SH-SY5Y (cell line): Measurements from ENCODE around the gene NKAIN4.

Source experiments
- GATA2 ChIP-seq: IDR thresholded peaks from 2 replicates; pipeline ENCODE4 v1.6.1; 2011; ENCODE audit warnings: mild to moderate bottlenecking, low read depth, low read length
- GATA3 ChIP-seq: IDR thresholded peaks from 2 replicates; pipeline ENCODE4 v1.6.1; 2011; ENCODE audit warnings: low read depth, mild to moderate bottlenecking, low read length, moderate library complexity

NKAIN4 gene

DNA sequence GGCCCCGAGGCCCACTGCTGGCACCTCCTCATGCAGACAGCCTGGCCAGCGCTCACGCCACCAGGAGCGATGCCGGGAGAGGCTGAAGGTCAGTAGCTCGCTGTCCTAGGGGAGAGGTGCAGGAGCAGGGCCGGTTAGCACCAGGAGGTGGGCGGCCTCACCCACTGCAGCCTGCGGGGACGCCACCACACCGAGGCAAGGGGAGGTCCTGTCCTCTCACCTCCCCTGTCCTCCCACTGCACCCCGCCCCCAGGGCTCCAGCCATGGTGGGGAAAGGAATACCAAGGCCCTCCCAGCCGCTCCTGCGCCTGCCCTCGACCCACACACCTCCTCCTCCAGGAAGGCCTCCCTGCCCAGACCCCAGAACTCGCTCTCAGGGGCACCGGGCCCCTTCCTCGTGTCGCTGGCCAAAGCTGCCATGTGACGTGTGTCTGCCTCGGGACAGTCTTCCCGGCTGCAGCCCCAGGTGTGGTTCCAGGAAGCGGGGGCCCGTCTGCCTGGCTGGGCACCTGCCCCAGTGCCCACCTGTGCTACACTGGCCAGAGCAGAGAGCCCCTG, 6.5 kb downstream of the NKAIN4 start:
- no peak for TF ChIP-seq GATA3
- TF ChIP-seq GATA2 = no peak

DNA sequence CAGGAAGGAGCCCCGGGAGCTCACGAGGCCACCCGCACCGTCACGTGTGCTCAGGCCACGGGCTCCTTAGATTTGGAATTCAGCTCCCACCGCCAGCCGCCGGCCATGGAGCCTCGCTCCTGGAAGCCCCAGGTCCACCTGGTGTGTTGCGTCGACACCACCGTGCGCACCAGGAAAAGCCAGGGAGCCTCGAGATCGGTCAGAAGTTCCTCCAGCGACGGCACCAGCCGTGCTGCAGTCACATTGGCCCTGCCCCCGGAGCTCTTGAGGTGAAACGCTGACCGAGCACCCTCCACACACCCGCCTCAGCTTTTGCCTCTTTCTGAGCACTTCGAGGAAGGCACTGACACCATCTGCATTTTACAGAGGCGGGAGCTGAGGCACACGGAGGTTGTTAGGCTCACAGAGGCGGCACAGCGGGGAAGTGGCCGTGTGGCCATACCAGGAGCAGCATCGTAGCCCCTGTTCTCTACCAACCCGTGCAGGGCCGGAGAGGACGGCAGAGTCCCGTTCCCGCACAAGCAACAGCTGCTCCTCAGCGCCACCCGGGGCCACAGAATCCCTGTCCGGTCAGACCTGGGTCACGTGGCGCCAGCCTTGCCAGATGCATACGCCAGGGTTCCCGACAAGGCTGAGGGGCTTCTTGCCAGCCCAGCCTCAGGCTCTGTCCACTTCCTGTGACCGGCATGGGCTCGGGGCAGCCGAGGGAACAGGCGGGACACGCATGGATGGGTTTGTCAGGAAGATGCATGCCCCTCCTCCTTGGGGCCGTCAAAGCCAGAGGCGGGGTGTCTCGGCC, 7.6 kb downstream of the NKAIN4 start:
- no peak for TF ChIP-seq GATA3
- TF ChIP-seq GATA2 = no peak

DNA sequence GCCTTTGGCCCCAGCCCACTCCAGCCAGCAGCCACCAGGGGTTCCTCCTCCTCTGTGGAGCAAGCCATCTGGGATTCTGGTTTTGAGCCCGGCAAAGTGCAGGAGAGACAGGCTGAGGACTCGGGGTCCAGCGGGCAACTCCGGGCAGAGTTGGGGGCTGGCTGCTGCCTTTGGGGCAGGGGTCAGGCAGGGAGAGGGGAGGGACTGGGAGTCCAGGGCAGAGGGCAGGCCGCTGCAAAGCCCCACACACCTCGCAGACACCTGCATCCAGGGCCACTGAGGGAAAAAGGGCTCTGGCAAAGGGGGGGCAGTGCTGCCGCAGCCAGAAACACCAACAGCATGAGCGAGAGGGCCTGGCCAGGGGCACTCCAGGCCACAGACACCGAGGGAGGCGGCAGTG, 9.8 kb downstream of the NKAIN4 start:
- no peak for TF ChIP-seq GATA2
- no peak for TF ChIP-seq GATA3

- TF ChIP-seq GATA3 (no peak), GATA2 (no peak)
Observed at GRCh38 chr20:63243604-63244247, 10.5 kb downstream of the NKAIN4 start.

- TF ChIP-seq GATA2 (no peak), GATA3 (no peak)
Observed at GRCh38 chr20:63242736-63243135, 11.5 kb downstream of the NKAIN4 start.

GRCh38 chr20:63241272-63241671, 13.0 kb downstream of the NKAIN4 start:
- TF ChIP-seq GATA3 = no peak
- no peak for TF ChIP-seq GATA2

GRCh38 chr20:63240004-63240403, 14.3 kb downstream of the NKAIN4 start:
- no peak for TF ChIP-seq GATA2
- TF ChIP-seq GATA3 = no peak

DNA sequence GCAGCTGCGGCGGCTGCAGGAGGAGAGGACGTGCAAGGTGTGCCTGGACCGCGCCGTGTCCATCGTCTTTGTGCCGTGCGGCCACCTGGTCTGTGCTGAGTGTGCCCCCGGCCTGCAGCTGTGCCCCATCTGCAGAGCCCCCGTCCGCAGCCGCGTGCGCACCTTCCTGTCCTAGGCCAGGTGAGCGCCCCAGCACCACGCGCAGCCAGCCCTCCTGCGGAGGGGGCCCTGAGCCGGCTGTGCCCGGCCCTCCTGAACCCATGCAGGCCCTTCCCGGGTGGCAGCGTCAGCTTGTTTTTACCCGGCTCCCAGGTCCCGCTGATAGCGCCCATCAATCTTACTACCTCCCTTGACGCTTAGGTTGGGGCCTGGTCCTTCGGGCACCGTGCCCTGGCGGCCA, 14.8 kb downstream of the NKAIN4 start:
- TF ChIP-seq GATA2 = no peak
- TF ChIP-seq GATA3 = no peak

DNA sequence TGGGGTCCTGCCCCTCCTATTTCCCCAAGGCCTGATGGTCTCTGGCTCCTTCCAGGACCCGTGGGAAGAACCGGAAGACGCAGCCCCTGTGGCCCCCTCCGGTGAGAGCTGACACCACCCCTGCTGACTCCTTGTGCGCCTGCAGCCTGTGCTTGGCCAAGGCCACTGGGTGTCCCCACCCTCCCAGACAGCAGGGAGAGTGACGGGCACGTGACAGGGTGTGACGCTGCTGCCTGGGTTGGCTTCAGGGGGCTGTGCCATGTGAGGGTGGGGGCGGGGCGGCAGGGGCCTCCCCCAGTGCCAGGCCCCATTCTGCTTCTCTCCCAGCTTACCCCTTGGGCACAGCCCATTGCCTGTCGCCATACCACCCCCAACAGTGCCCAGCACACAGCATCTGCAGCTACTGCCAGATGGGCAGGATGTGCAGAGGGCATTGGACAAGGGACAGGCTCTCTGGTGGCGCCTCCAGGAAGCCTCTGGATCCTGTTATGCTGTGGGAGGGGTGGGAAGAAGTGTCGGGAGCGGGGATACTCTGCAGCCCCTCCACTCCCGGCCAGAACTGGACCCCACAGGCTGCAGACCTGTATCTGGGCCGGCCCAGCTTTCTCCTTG, 15.6 kb downstream of the NKAIN4 start:
- no peak for TF ChIP-seq GATA3
- no peak for TF ChIP-seq GATA2

DNA sequence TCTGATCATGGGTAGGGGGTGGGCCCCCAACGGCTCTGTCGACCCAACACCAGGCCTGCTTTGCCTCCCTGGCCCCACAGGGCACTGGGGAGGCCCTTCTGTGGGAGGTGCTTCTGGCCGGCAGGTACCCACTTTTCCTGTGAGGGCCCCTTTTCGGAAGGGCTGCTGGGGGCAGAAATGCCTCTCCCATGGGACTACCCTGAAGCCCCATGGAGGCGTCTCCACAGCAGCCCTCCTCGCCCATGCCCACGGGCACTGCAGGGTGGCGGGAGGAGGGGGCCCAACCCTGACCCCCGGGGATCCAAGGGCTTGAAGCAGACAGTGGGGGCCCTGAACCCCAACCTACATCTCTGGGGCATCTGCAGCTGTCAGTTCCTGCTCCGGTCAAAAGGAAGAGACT, 16.2 kb downstream of the NKAIN4 start:
- TF ChIP-seq GATA2 = no peak
- TF ChIP-seq GATA3 = no peak

DNA sequence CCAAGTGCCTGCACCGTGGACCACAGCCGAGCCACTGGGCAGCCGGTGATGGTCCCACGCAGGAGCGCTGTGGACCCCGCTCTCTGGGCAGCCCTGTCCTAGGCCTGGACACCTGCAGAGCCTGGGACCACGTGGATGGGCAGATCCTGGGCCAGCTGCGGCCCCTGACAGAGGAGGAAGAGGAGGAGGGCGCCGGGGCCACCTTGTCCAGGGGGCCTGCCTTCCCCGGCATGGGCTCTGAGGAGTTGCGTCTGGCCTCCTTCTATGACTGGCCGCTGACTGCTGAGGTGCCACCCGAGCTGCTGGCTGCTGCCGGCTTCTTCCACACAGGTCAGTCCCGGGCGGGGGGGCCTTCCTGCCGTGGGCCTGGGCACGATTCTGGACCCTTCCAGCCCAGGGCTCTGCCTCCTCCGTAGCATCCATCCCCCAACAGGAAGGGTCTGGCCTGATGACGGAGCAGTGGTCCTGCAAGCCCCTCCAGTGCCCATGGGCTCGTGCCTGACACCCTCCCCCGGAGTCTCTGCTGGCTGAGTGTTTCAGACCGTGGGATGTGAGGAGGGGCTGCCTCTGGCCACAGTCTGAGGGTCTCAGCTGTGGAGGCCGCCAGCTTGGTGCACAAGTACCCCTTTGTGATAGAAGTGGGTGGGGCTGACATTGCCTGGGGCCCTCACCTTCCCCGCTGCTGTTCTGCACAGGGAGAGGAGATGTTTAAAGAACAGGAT, 18.0 kb downstream of the NKAIN4 start:
- no peak for TF ChIP-seq GATA2
- no peak for TF ChIP-seq GATA3

GRCh38 chr20:63235399-63235983, 18.8 kb downstream of the NKAIN4 start, which contains the start of gene BIRC7:
Gene BIRC7 (plus strand): TSS chr20:63235905. CDS start chr20:63236097, 192 bp downstream.
- no peak for TF ChIP-seq GATA2
- TF ChIP-seq GATA3 = no peak

- TF ChIP-seq GATA2 (no peak), GATA3 (no peak)
Observed at GRCh38 chr20:63234693-63235398, 19.4 kb downstream of the NKAIN4 start.

DNA sequence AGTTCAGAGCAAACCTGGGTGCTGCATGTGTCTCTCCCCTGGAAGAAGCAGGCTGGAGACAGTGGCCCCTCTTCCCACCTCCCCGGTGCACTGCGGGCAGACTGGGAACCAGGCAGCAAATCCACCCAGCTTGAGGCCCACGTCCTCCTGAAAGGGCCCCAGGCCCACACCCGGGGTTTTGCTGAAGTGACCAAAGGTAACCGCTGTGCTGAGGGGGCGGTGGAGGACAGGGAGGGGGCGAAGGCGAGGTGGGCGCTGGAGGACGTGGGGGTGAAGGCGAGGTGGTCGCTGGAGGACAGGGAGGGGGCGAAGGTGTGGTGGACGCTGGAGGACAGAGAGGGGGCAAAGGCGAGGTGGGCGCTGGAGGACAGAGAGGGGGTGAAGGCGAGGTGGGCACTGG, 20.3 kb downstream of the NKAIN4 start:
- TF ChIP-seq GATA2 (no peak), GATA3 (no peak)
